Measurements from ENCODE around the gene MYO16.

Gene MYO16

DNA sequence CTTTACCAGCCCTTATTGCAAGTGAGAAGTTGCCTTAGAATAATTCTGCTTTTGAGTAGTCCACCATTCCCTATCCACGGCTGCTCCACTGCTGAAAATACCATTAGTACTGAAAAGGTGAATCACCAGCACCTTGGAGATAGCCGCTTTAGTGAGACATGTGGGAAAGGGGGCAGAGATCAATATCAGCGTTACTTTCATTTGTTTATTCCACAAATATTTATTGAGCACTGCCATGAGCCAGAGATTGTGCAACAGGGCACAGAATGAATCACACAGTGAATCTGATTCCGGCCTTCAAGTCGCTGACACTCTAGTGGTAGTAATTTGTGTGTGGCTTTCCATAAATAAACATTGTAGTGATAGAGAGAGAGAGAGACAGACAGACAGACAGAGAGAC lies 31.5 kb upstream of the MYO16 start:
- Mint-ChIP-seq H3K4me3 (no peak overlapping the region), H3K9me3 (peaks cover 4% of the 10 kb centered on the region), H3K27me3 (ENCODE audit: low read depth, poor library complexity) (peaks cover 17% of the 10 kb centered on the region), H3K27ac (no peak overlapping the region), H3K4me1 (peaks cover 23% of the 10 kb centered on the region), H3K36me3 (ENCODE audit: low read depth) (no peaks in the 10 kb centered on the region)
- DNase-seq = no peak
- TF ChIP-seq, protein P1, sequence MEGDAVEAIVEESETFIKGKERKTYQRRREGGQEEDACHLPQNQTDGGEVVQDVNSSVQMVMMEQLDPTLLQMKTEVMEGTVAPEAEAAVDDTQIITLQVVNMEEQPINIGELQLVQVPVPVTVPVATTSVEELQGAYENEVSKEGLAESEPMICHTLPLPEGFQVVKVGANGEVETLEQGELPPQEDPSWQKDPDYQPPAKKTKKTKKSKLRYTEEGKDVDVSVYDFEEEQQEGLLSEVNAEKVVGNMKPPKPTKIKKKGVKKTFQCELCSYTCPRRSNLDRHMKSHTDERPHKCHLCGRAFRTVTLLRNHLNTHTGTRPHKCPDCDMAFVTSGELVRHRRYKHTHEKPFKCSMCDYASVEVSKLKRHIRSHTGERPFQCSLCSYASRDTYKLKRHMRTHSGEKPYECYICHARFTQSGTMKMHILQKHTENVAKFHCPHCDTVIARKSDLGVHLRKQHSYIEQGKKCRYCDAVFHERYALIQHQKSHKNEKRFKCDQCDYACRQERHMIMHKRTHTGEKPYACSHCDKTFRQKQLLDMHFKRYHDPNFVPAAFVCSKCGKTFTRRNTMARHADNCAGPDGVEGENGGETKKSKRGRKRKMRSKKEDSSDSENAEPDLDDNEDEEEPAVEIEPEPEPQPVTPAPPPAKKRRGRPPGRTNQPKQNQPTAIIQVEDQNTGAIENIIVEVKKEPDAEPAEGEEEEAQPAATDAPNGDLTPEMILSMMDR (IDR thresholded peaks at IDR 0.05) = no peak

DNA sequence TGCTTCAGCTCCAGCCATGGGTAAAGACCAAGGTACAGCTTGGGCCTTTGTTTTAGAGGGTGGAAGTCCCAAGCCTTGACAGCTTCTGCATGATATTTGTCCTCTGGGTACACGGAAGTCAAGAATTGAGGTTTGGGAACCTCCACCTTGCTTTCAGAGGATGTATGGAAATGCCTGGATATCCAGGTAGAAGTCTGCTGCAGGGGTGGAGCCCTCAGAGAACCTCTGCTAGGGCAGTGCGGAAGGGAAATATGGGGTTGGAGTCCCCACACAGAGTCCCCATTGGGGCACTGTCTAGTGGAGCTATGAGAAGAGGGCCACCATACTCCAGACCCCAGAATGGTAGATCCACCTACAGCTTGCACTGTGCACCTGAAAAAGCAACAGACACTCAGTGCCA lies 23.0 kb upstream of the MYO16 start:
- TF ChIP-seq, protein P1 (IDR thresholded peaks at IDR 0.05) = no peak
- no peaks in the 10 kb centered on the region for H3K4me1 Mint-ChIP-seq
- no peak overlapping the region for H3K4me3 Mint-ChIP-seq
- H3K9me3 Mint-ChIP-seq = peaks cover 48% of the 10 kb centered on the region
- no peaks in the 10 kb centered on the region for H3K27me3 Mint-ChIP-seq (ENCODE audit: low read depth, poor library complexity)
- DNase-seq = no peak
- H3K36me3 Mint-ChIP-seq (ENCODE audit: low read depth) = peaks cover 7% of the 10 kb centered on the region
- H3K27ac Mint-ChIP-seq = no peak overlapping the region

DNA sequence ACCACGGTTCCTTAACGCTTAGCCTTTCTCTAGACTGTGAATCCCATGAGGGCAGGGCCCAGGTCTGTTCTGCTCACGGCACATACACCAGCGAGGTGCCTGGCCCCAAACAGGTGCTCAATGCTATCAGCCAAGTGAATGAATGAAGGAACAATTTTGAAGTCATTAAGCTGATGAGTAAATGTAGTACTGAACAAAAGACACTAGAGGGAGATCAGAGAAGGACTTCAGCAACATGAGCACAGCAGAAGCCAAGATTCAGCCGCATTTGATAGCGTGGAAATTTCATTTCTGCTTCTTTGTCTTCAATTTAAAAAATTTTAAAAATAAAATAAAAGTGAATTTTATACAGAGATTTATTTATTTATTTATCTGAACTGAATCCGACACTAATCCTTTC lies 20.1 kb upstream of the MYO16 start:
- H3K27me3 Mint-ChIP-seq (ENCODE audit: low read depth, poor library complexity) = peaks cover 3% of the 10 kb centered on the region
- no peak overlapping the region for H3K4me3 Mint-ChIP-seq
- no peaks in the 10 kb centered on the region for H3K4me1 Mint-ChIP-seq
- TF ChIP-seq, protein P1 (IDR thresholded peaks at IDR 0.05) = peak; percentile 53
- H3K36me3 Mint-ChIP-seq (ENCODE audit: low read depth) = peaks cover 7% of the 10 kb centered on the region
- no peak overlapping the region for H3K27ac Mint-ChIP-seq
- no peak for DNase-seq
- H3K9me3 Mint-ChIP-seq = peaks cover 38% of the 10 kb centered on the region

DNA sequence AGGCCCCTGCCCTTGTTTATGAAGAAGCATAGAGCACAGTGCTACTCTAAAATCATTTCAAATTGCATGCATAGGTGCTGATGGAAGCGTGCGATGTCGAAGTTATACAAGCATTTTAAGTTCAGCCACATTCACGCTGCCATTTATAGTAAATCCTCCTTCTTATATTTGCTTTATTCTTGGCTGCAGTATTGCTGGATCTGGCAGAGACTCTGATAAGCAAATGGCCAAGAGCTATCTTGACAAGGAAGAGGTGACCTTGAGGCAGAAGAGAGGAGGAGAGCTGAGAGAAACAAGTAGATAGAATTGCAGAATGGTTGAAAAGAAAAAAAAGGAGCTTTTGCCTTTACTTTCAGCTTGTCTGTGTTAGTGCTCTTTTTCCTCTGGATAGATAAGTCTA lies 18.9 kb upstream of the MYO16 start:
- no peak overlapping the region for H3K4me3 Mint-ChIP-seq
- no peak for DNase-seq
- no peaks in the 10 kb centered on the region for H3K4me1 Mint-ChIP-seq
- TF ChIP-seq, protein P1 (IDR thresholded peaks at IDR 0.05) = no peak
- peaks cover 34% of the 10 kb centered on the region for H3K9me3 Mint-ChIP-seq
- peaks cover 6% of the 10 kb centered on the region for H3K36me3 Mint-ChIP-seq (ENCODE audit: low read depth)
- no peak overlapping the region for H3K27ac Mint-ChIP-seq
- peaks cover 3% of the 10 kb centered on the region for H3K27me3 Mint-ChIP-seq (ENCODE audit: low read depth, poor library complexity)

DNA sequence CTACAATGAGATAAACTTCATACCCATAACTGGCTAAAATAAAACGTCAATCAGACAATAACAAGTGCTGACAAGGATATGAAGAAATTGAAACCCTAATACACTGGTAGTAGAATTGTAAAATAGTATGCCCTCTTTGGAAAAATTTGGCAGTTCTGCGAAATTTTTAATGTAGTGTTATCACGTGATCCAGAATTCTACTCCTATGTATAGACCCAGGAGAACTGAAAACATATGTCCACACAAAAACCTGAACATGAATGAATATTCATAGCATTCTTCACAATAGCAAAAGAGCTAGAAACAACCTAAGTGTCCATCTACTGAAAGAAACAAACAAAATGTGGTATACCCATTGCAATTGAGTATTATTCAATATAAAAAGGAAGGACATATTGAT lies 14.2 kb upstream of the MYO16 start:
- Mint-ChIP-seq H3K36me3 (ENCODE audit: low read depth) (no peaks in the 10 kb centered on the region), H3K27me3 (ENCODE audit: low read depth, poor library complexity) (peaks cover 7% of the 10 kb centered on the region), H3K27ac (no peak overlapping the region), H3K4me3 (no peak overlapping the region), H3K4me1 (no peaks in the 10 kb centered on the region), H3K9me3 (no peaks in the 10 kb centered on the region)
- TF ChIP-seq, protein P1 (IDR thresholded peaks at IDR 0.05) = no peak
- DNase-seq = no peak

DNA sequence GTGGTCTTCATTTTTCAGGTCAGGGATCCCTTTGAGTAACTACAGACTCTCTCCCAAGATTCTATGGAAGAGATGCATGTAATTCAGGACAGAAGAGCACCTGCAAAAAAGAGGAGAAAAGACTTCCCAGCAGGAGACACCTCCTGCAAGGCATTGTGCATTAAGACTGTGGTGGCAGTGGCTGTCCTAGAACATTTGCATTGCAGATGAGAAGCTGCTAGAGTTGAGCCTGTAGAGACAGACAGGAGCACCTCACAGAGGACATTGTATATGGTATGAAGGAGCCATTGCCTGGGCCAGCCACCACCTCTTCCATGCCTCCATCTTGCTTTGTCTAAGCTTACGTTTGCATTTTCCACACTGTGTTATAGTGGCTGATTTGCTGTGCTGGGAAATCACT lies 11.2 kb upstream of the MYO16 start:
- H3K36me3 Mint-ChIP-seq (ENCODE audit: low read depth) = no peaks in the 10 kb centered on the region
- DNase-seq = no peak
- peaks cover 8% of the 10 kb centered on the region for H3K27me3 Mint-ChIP-seq (ENCODE audit: low read depth, poor library complexity)
- H3K4me1 Mint-ChIP-seq = no peaks in the 10 kb centered on the region
- no peak overlapping the region for H3K4me3 Mint-ChIP-seq
- H3K9me3 Mint-ChIP-seq = no peaks in the 10 kb centered on the region
- TF ChIP-seq, protein P1 (IDR thresholded peaks at IDR 0.05) = no peak
- no peak overlapping the region for H3K27ac Mint-ChIP-seq

Measured in nephron progenitor cell (in vitro differentiated cells).